NB4 (cell line): ENCODE data around the gene CDH18.

ENCODE experiments used
- DNase-seq: peaks from one replicate; pipeline ENCODE4 v3.0.0; 2010; ENCODE audit warnings: low read depth
- H3K4me3 ChIP-seq: one replicate; pipeline ENCODE4 v1.5.1; 2011; ENCODE audit warnings: mild to moderate bottlenecking, low read depth, low read length, moderate library complexity
- MYC ChIP-seq: IDR thresholded peaks from 2 replicates; pipeline ENCODE4 v1.6.1; 2011; ENCODE audit warnings: low read depth, low read length
- POLR2A ChIP-seq: IDR thresholded peaks from 2 replicates; pipeline ENCODE4 v1.6.1; 2011; ENCODE audit warnings: mild to moderate bottlenecking; ENCODE audit not compliant: insufficient read length; ENCODE audit errors: extremely low read depth
- TF ChIP-seq, protein P1 (sequence below): IDR thresholded peaks from 2 replicates; pipeline ENCODE4 v1.6.1; 2011; ENCODE audit warnings: low read depth, low read length
- TF ChIP-seq, protein P2 (sequence below): IDR thresholded peaks from one replicate; pipeline ENCODE4 v1.5.1; 2012; ENCODE audit warnings: low read depth, low read length

CDH18 gene

DNA sequence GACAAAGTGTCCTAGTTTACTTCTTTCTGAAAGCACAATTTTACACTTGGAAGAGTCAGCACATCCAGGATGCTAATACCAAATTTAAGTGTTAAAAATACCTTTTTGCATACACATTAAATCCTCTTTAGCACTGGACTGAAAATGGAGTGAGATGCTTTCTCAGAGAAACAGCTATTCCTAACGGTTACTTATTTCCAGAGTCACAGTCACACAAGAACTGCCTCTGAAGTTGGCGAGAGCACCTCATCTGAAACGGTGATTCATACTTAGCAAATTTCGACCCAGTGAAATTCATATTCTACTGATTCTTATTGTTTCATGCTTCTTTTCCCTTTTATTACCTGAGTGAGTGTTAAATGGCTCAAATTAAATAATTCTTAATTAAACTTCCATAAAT is 12.2 kb downstream of the CDH18 start:
- H3K4me3 ChIP-seq, result no peak overlapping the region
- no peak for DNase-seq
- TF ChIP-seq POLR2A, result no peak
- TF ChIP-seq, protein P1, sequence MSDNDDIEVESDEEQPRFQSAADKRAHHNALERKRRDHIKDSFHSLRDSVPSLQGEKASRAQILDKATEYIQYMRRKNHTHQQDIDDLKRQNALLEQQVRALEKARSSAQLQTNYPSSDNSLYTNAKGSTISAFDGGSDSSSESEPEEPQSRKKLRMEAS, result no peak
- TF ChIP-seq MYC, result no peak
- TF ChIP-seq, protein P2, sequence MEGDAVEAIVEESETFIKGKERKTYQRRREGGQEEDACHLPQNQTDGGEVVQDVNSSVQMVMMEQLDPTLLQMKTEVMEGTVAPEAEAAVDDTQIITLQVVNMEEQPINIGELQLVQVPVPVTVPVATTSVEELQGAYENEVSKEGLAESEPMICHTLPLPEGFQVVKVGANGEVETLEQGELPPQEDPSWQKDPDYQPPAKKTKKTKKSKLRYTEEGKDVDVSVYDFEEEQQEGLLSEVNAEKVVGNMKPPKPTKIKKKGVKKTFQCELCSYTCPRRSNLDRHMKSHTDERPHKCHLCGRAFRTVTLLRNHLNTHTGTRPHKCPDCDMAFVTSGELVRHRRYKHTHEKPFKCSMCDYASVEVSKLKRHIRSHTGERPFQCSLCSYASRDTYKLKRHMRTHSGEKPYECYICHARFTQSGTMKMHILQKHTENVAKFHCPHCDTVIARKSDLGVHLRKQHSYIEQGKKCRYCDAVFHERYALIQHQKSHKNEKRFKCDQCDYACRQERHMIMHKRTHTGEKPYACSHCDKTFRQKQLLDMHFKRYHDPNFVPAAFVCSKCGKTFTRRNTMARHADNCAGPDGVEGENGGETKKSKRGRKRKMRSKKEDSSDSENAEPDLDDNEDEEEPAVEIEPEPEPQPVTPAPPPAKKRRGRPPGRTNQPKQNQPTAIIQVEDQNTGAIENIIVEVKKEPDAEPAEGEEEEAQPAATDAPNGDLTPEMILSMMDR, result no peak

DNA sequence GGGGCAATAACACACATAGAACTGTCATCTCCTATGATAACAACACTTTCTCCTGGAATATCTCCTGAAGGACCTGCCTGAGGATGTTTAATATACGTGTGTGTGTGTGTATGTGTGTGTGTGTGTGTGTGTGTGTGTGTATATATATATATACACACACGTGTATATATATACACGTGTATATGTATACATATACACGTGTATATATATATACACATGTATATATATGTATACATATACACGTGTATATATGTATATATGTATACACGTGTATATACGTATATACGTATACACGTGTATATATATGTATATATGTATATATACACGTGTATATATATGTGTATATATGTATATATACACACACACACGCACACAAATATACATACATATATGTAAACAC is 27.5 kb downstream of the CDH18 start:
- H3K4me3 ChIP-seq, result no peak overlapping the region
- DNase-seq, result no peak
- TF ChIP-seq, protein P2, result no peak
- no peak for TF ChIP-seq MYC
- TF ChIP-seq, protein P1, result no peak
- no peak for TF ChIP-seq POLR2A

DNA sequence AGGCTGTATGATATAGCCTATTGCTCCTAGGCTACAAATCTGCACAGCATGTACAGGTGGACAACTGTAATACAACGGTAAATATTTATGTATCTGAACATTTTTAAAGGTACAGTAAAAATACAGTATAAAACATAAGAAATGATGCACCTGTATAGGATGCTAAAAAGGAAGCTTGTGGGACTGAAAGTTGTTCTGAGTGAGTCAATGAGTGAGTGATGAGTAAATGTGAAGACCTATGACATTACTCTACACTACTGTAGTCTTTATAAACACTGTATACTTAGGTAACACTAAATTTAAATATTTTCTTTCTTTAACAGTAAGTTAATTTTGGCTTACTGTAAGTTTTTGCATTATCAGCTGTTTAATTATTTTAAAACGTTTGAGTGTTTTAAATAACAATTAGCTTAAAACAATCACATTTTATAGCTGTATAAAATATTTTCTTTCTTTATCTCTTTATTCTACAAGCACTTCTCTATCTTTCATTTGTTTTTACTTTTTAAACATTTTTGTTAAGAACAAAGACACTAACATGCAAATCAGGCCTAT is 28.1 kb downstream of the CDH18 start:
- TF ChIP-seq, protein P2, result no peak
- TF ChIP-seq, protein P1, result no peak
- TF ChIP-seq MYC (no peak), POLR2A (no peak)
- H3K4me3 ChIP-seq, result no peak overlapping the region
- DNase-seq, result no peak

DNA sequence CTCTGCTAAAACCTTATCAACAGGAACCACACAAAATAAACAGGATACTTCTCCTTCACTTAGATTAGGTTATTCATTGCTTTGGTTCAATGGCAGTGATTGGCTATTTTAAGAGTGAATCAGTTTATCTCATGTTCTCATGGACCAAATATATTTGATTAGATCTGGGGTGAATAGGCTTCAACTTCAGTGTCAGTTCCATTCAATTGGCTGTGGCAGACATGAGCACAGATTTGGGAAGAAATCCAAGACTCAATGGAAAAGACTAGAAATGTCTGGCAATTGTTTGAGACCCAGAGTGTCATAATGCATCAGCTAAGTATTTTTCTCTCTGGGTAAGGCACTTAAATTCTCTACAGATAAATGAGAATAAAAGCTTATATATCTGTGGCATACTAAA is 37.1 kb downstream of the CDH18 start:
- H3K4me3 ChIP-seq, result no peak overlapping the region
- no peak for DNase-seq
- TF ChIP-seq, protein P2, result no peak
- TF ChIP-seq POLR2A (no peak), MYC (no peak)
- TF ChIP-seq, protein P1, result no peak

DNA sequence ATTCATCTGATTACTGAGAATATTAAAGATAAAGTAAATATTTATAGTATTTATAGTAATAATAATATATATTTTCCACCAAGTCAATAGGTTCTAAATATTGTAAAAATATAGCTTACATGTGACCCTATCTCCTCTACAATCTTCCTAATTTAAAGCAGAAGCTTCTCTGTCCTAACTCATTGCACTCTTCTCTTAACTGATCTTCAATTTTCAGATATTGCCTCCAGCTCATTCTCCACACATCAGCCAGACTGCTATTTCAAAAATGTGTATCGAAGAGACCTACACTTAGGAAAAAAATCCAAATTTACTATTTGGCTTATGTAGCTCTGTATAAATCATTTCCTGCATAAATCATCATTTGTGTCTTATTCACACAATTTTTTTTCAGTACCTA is 47.8 kb downstream of the CDH18 start:
- DNase-seq, result no peak
- TF ChIP-seq, protein P2, result no peak
- TF ChIP-seq POLR2A (no peak), MYC (no peak)
- TF ChIP-seq, protein P1, result no peak

DNA sequence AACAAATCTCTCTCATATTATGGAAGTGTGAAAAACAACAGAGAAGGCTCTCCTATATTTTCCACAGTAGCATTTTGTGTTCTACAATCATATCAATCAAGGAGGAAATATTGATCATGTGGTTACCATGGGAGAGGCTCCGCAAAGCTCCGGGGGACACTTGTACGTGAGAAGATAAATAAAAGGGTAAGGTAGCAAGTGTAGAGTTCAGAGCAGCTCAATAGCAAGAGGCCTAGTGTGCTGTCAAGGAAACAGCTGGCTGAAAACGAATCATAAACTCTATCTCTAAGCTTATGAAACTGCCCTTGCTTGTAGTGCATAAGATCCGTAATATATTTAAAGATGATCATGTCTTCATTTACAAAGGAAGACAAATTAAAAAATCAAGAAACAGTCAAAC is 57.5 kb downstream of the CDH18 start:
- DNase-seq, result no peak
- TF ChIP-seq MYC, result no peak
- H3K4me3 ChIP-seq, result no peak overlapping the region

More for the DNA sequence above, 47.8 kb downstream of the CDH18 start:
- no peak overlapping the region for H3K4me3 ChIP-seq
